ENCODE measurements around the gene ZCCHC14. TPM values are rescaled to one million over a fixed set of nuclear protein-coding genes. Genes with fewer than 3 reads are reported as not detected.

The ZCCHC14 gene
- total RNA-seq, 4 donors from 2014 or later: 12.9 to 24.7 (median 18.6) TPM

DNA sequence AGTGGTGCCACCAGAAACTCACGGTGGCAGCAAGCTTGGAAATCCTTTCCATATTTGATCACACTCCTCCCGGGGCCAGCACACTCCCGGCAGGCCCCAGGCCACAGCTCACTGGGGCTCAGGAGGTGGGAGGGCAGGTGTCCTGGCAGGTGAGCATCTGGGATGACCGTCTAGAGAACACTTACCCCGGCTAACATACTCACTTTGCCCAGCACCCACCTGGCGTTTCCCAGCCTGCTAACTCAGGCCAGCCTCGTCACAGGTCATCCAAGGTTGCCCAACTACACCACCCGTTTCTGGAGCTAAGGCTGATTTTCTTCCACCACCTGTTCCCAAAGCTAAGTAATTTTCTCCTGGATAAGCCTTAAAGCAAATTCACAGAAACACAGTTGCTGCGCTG, 134.1 kb downstream of the ZCCHC14 start:
- Histone ChIP-seq H3K4me1 (peaks cover 7 to 17% (median 15%) of the 10 kb centered on the region in 4 donors), H3K27me3 (no peaks in the 10 kb centered on the region), H3K9me3 (no peaks in the 10 kb centered on the region), H3K4me3 (no peak overlapping the region), H3K36me3 (peaks cover 31 to 67% (median 63%) of the 10 kb centered on the region in 4 donors), H3K27ac (replicated peaks in 1 of 4) (no peak overlapping the region)
- 90% methylated on average over 8 of the region's 9 CpGs for WGBS
- intact Hi-C loops (cut with DNase I): no loop called here
- DNase-seq (ENCODE audit: extremely low spot score): no peak
- TF ChIP-seq EP300 (IDR thresholded peaks at IDR 0.05): no peak
- TF ChIP-seq POLR2AphosphoS5 (IDR thresholded peaks at IDR 0.05): no peak
- TF ChIP-seq, protein P1, sequence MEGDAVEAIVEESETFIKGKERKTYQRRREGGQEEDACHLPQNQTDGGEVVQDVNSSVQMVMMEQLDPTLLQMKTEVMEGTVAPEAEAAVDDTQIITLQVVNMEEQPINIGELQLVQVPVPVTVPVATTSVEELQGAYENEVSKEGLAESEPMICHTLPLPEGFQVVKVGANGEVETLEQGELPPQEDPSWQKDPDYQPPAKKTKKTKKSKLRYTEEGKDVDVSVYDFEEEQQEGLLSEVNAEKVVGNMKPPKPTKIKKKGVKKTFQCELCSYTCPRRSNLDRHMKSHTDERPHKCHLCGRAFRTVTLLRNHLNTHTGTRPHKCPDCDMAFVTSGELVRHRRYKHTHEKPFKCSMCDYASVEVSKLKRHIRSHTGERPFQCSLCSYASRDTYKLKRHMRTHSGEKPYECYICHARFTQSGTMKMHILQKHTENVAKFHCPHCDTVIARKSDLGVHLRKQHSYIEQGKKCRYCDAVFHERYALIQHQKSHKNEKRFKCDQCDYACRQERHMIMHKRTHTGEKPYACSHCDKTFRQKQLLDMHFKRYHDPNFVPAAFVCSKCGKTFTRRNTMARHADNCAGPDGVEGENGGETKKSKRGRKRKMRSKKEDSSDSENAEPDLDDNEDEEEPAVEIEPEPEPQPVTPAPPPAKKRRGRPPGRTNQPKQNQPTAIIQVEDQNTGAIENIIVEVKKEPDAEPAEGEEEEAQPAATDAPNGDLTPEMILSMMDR (IDR thresholded peaks at IDR 0.05): no peak
- TF ChIP-seq POLR2A (IDR thresholded peaks at IDR 0.05; ENCODE audit: low read depth): no peak

DNA sequence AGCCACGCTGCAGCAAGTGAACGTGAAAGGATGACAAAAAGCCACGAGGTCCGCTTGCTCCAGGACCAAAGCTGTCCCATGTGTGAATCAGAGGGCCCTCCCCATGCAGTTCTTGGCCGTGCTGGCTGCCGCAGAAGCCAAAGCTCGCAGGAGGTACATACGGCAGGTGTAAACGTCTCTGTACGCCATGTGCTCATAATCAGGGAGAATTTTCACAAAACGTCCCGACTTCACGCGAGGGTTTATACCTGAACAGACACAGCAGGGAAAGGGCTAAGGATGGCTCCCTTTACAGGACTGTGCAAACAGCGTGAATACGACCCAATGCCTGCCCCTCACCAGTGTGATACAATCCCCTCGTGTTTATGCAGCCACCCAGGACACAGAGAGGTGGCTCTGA, 134.6 kb downstream of the ZCCHC14 start:
- H3K27ac ChIP-seq (replicated peaks in 1 of 4): no peak overlapping the region
- no peaks in the 10 kb centered on the region for H3K9me3 ChIP-seq
- peaks cover 36 to 72% (median 67%) of the 10 kb centered on the region in 4 donors for H3K36me3 ChIP-seq
- no peak for DNase-seq (ENCODE audit: extremely low spot score)
- peaks cover 3 to 12% (median 10%) of the 10 kb centered on the region in 4 donors for H3K4me1 ChIP-seq
- no peak overlapping the region for H3K4me3 ChIP-seq
- TF ChIP-seq POLR2AphosphoS5 (IDR thresholded peaks at IDR 0.05) (no peak), EP300 (IDR thresholded peaks at IDR 0.05) (no peak), POLR2A (IDR thresholded peaks at IDR 0.05; ENCODE audit: low read depth) (no peak)
- TF ChIP-seq, protein P1 (IDR thresholded peaks at IDR 0.05): no peak
- 87% methylated on average over 17 of the region's 17 CpGs for WGBS
- intact Hi-C loops (cut with DNase I): no loop called here
- H3K27me3 ChIP-seq: no peaks in the 10 kb centered on the region

DNA sequence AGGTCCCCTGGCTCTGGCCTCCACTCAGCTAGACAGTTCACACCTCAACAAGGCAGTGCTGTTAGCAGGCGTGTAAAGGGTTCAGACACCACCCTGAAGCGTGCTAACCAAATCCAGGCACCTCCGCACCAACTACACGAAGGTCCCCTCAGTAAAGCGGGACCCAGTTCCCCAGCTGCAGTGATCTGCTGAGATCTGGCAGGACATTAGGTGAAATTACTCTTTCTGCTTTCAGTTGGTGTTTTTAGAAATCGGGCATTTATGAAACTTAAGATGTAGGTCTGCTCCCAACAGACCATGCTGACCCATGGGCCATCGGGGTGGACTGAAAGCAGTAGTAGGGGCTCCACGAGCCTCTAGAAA, 136.4 kb downstream of the ZCCHC14 start:
- WGBS: 95% methylated on average over 8 of the region's 8 CpGs
- Histone ChIP-seq H3K36me3 (peaks cover 37 to 77% (median 66%) of the 10 kb centered on the region in 4 donors), H3K27me3 (no peaks in the 10 kb centered on the region), H3K4me3 (no peak overlapping the region), H3K4me1 (peaks cover 0 to 4% (median 3%) of the 10 kb centered on the region in 4 donors), H3K9me3 (no peaks in the 10 kb centered on the region), H3K27ac (replicated peaks in 1 of 4) (no peak overlapping the region)
- DNase-seq (ENCODE audit: extremely low spot score): no peak
- no peak for TF ChIP-seq EP300 (IDR thresholded peaks at IDR 0.05)
- no peak for TF ChIP-seq POLR2AphosphoS5 (IDR thresholded peaks at IDR 0.05)
- intact Hi-C loops (cut with DNase I): no loop called here

Other genes starting within 250 kb of the ZCCHC14 start
- gene C16orf95, start 175.6 kb downstream of the ZCCHC14 start, total RNA-seq: 1 to 10 TPM in 3 of 4 donors, under 1 TPM in 1; 0.50 to 3.2 (median 1.8) TPM
- gene FBXO31, start 109.2 kb downstream of the ZCCHC14 start, total RNA-seq: 100 to 1,000 TPM in 2 of 4 donors, 10 to 100 TPM in 2; 68.8 to 173 (median 102) TPM
- 10 to 100 TPM; 49.4 to 70.6 (median 57.9) TPM for gene MAP1LC3B, start 100.7 kb downstream of the ZCCHC14 start, total RNA-seq
- gene JPH3, start 109.5 kb upstream of the ZCCHC14 start, total RNA-seq: 1 to 10 TPM in 1 of 4 donors, under 1 TPM in 3; 0.42 to 2.2 (median 0.54) TPM

Measured in esophagus muscularis mucosa (tissue), 4 donors.